ENCODE measurements around the gene FGB. TPM values are rescaled to one million over a fixed set of nuclear protein-coding genes. Genes with fewer than 3 reads are reported as not detected.

The FGB gene
- total and polyA plus RNA-seq, 2 of the 13 experiments (the other 11 are each of a cell fraction or from before 2014, with no cell fraction given): 226 to 784 TPM

- intact Hi-C loops (cut with micrococcal nuclease; ENCODE audit: unreplicated experiment): no loop called here
- H3K4me3 ChIP-seq (replicated peaks in 1 of 3; ENCODE audit: insufficient read depth in 1 of 3, low read depth in 2 of 3, low read length in 3 of 3): no peak overlapping the region
- no peaks in the 10 kb centered on the region; a peak in 1 of 5 replicates for H3K27me3 ChIP-seq (ENCODE audit: control insufficient read depth in 1 of 2, insufficient read depth in 2 of 2, low read length in 2 of 2)
- in situ Hi-C loops (cut with HindIII; ENCODE audit: extremely low pct_ligation_motif_present, low pct_unique_long_range_greater_than_20kb): no loop called here
- TF ChIP-seq, protein P1, sequence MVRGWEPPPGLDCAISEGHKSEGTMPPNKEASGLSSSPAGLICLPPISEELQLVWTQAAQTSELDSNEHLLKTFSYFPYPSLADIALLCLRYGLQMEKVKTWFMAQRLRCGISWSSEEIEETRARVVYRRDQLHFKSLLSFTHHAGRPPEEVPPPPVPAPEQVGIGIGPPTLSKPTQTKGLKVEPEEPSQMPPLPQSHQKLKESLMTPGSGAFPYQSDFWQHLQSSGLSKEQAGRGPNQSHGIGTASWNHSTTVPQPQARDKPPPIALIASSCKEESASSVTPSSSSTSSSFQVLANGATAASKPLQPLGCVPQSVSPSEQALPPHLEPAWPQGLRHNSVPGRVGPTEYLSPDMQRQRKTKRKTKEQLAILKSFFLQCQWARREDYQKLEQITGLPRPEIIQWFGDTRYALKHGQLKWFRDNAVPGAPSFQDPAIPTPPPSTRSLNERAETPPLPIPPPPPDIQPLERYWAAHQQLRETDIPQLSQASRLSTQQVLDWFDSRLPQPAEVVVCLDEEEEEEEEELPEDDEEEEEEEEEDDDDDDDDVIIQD (CRISPR knock-in tag; IDR thresholded peaks at IDR 0.05; ENCODE audit: low read depth): peak; percentile 81
- TF ChIP-seq NCOA5 (CRISPR knock-in tag; IDR thresholded peaks at IDR 0.05) (no peak), TCF12 (IDR thresholded peaks at IDR 0.05) (no peak), TCF12 (CRISPR knock-in tag; IDR thresholded peaks at IDR 0.05) (no peak), FOXA3 (CRISPR knock-in tag; IDR thresholded peaks at IDR 0.05) (0 out of 2 replicates have a peak, but pooled peaks have one; percentile 30), RBFOX2 (IDR thresholded peaks at IDR 0.05; ENCODE audit: low read depth, low read length) (peak; percentile 5; the same call in 1 of the 2 replicates), CEBPG (CRISPR knock-in tag; IDR thresholded peaks at IDR 0.05) (0 out of 2 replicates have a peak, but pooled peaks have one; percentile 25)
- ChIA-PET POLR2A (interaction anchor here (0.9 to 2.5 kb wide), 6 partner anchors 8 to 44 kb away, joined by 3 to 5 read pairs (median 4); partner anchors contain the start of genes FGA and FGG), CTCF (ENCODE audit: low intra/inter-chr PET ratio, low total read pairs) (no interaction called here)
- H3K27ac ChIP-seq (ENCODE audit: extremely low read length, insufficient read depth, low read length): no peak overlapping the region
- no peak for DNase-seq (ENCODE audit: low spot score)
- ATAC-seq: no peak
- peaks cover 12% of the 10 kb centered on the region for H3K4me1 ChIP-seq (ENCODE audit: insufficient read depth, low read length)
- H3K9ac ChIP-seq (ENCODE audit: insufficient read depth, low read depth, low read length): no peak overlapping the region
- BruUV-seq (replicated peaks): no TSS peak
- H3K4me2 ChIP-seq (ENCODE audit: low read depth, low read length): no peak overlapping the region
- no peaks in the 10 kb centered on the region for H3K79me2 ChIP-seq (ENCODE audit: insufficient read depth, low read length)
- H3K9me3 ChIP-seq (ENCODE audit: low read length): no peaks in the 10 kb centered on the region
- peaks cover 0 to 4% of the 10 kb centered on the region in 2 experiments; a peak in 1 of 5 replicates for H3K36me3 ChIP-seq (replicated peaks in 1 of 2; ENCODE audit: control insufficient read depth in 1 of 2, insufficient read depth in 2 of 2, low read length in 2 of 2)
- FAIRE-seq: no peak
- WGBS (ENCODE audit: low lambda C conversion rate): 69% methylated on average over 3 of the region's 3 CpGs
- no peak overlapping the region for H2AFZ ChIP-seq (ENCODE audit: low read length)
- no peaks in the 10 kb centered on the region for H4K20me1 ChIP-seq (ENCODE audit: insufficient read depth, low read length)
Measured at GRCh38 chr4:154569028-154569427, 6.2 kb downstream of the FGB start.

GRCh38 chr4:154569584-154569983 lies 6.8 kb downstream of the FGB start:
- no peak overlapping the region for H3K4me2 ChIP-seq (ENCODE audit: low read depth, low read length)
- H3K4me3 ChIP-seq (replicated peaks in 1 of 3; ENCODE audit: insufficient read depth in 1 of 3, low read depth in 2 of 3, low read length in 3 of 3): no peak overlapping the region
- ChIA-PET POLR2A (interaction anchor here (0.9 to 1.1 kb wide), 2 partner anchors 18 to 34 kb away, joined by 3 to 5 read pairs; no protein-coding TSS in a partner anchor), CTCF (ENCODE audit: low intra/inter-chr PET ratio, low total read pairs) (no interaction called here)
- WGBS (ENCODE audit: low lambda C conversion rate): 93% methylated on average over 5 of the region's 5 CpGs
- H3K27me3 ChIP-seq (ENCODE audit: control insufficient read depth in 1 of 2, insufficient read depth in 2 of 2, low read length in 2 of 2): no peaks in the 10 kb centered on the region; a peak in 1 of 5 replicates
- H3K36me3 ChIP-seq (replicated peaks in 1 of 2; ENCODE audit: control insufficient read depth in 1 of 2, insufficient read depth in 2 of 2, low read length in 2 of 2): peaks cover 0 to 4% of the 10 kb centered on the region in 2 experiments; a peak in 1 of 5 replicates
- H3K9me3 ChIP-seq (ENCODE audit: low read length): no peaks in the 10 kb centered on the region
- no TSS peak for BruUV-seq (replicated peaks)
- H2AFZ ChIP-seq (ENCODE audit: low read length): no peak overlapping the region
- no peak for FAIRE-seq
- H3K9ac ChIP-seq (ENCODE audit: insufficient read depth, low read depth, low read length): no peak overlapping the region
- no peak for TF ChIP-seq ZNF780A (CRISPR knock-in tag; IDR thresholded peaks at IDR 0.05)
- TF ChIP-seq, protein P1 (CRISPR knock-in tag; IDR thresholded peaks at IDR 0.05; ENCODE audit: low read depth): no peak
- no peak for TF ChIP-seq DNMT1 (CRISPR knock-in tag; IDR thresholded peaks at IDR 0.05)
- no peak for TF ChIP-seq CBX5 (CRISPR knock-in tag; IDR thresholded peaks at IDR 0.05; ENCODE audit: borderline replicate concordance)
- no peaks in the 10 kb centered on the region for H4K20me1 ChIP-seq (ENCODE audit: insufficient read depth, low read length)
- intact Hi-C loops (cut with micrococcal nuclease; ENCODE audit: unreplicated experiment): no loop called here
- H3K79me2 ChIP-seq (ENCODE audit: insufficient read depth, low read length): no peaks in the 10 kb centered on the region
- DNase-seq (ENCODE audit: low spot score): no peak
- no peak overlapping the region for H3K27ac ChIP-seq (ENCODE audit: extremely low read length, insufficient read depth, low read length)
- peaks cover 12% of the 10 kb centered on the region for H3K4me1 ChIP-seq (ENCODE audit: insufficient read depth, low read length)
- in situ Hi-C loops (cut with HindIII; ENCODE audit: extremely low pct_ligation_motif_present, low pct_unique_long_range_greater_than_20kb): no loop called here
- ATAC-seq: no peak
